Right atrium auricular region (tissue), 2 donors: ENCODE results near the gene TEKT1. TPM values are rescaled to one million over a fixed set of nuclear protein-coding genes. Genes with fewer than 3 reads are reported as not detected.
A peak's percentile ranks its signal among the peaks of the same experiment; 100 is the strongest.
"Not testable (repeated sequence)": the region's sequence is repeated elsewhere in the genome, so short reads cannot be mapped to it uniquely, and the experiment has no call there.

Experiments used
- DNase-seq: peaks from one replicate; pipeline ENCODE4 v3.0.0-alpha.2; 2019; ENCODE audit warnings: low spot score
- H3K27ac ChIP-seq, 2 donors: fragments of 200-600 bp; sonication (generic); 1 replicate in 1 of 2; 2 replicates in 1 of 2; pipeline ENCODE4 v1.5.1; 2016 to 2019
- H3K27me3 ChIP-seq, 2 donors: fragments of 200-600 bp; sonication (generic); one replicate each; pipeline versions ENCODE4 v1.5.1 to v1.6.0; 2017 to 2019
- H3K36me3 ChIP-seq: fragments of 200-600 bp; sonication (generic); one replicate; pipeline ENCODE4 v1.5.1; 2016
- H3K4me1 ChIP-seq, 2 donors: fragments of 200-600 bp; sonication (generic); one replicate each; pipeline versions ENCODE4 v1.5.1 to v1.6.0; 2017 to 2019
- H3K4me3 ChIP-seq, 2 donors: fragments of 200-600 bp; sonication (generic); 1 replicate in 1 of 2; 2 replicates in 1 of 2; pipeline ENCODE4 v1.5.1; 2017 to 2019; ENCODE audit warnings: mild to moderate bottlenecking in 1 of 2, moderate library complexity in 1 of 2
- H3K9me3 ChIP-seq, 2 donors: fragments of 200-600 bp; sonication (generic); one replicate each; pipeline ENCODE4 v1.5.1; 2019
- CTCF ChIP-seq, 2 donors: fragments of 200-600 bp; sonication (generic); IDR thresholded peaks; one replicate each; pipeline ENCODE4 v1.5.1; 2019; ENCODE audit warnings: antibody characterized with exemption in 2 of 2
- total RNA-seq, 2 donors: library from RNA; depleted of rRNA; stranded (reverse); fragments of >200 nt; gene quantifications; one replicate each; pipeline ENCODE4 v1.1.0, GENCODE V29; 2016

Gene TEKT1
- total RNA-seq, 2 donors from 2014 or later = not detected

GRCh38 chr17:6853764-6854442, 22.4 kb upstream of the TEKT1 start:
- DNase-seq = no peak
- H3K4me3 ChIP-seq = no peak overlapping the region
- H3K9me3 ChIP-seq = no peaks in the 10 kb centered on the region
- H3K27me3 ChIP-seq = no peaks in the 10 kb centered on the region
- H3K27ac ChIP-seq = no peak overlapping the region
- no peaks in the 10 kb centered on the region for H3K4me1 ChIP-seq
- peak in 1 of 2 donors; percentile 25 for TF ChIP-seq CTCF (IDR thresholded peaks at IDR 0.05)
- H3K36me3 ChIP-seq = no peaks in the 10 kb centered on the region

GRCh38 chr17:6848545-6849179, 17.1 kb upstream of the TEKT1 start:
- H3K36me3 ChIP-seq, H3K4me1 ChIP-seq, H3K27me3 ChIP-seq, H3K27ac ChIP-seq, H3K9me3 ChIP-seq, H3K4me3 ChIP-seq, DNase-seq: not testable (repeated sequence)

- H3K36me3 ChIP-seq, H3K9me3 ChIP-seq, H3K27me3 ChIP-seq, H3K4me1 ChIP-seq, H3K4me3 ChIP-seq, H3K27ac ChIP-seq, DNase-seq: not testable (repeated sequence)
Measured at GRCh38 chr17:6846138-6846537, 14.6 kb upstream of the TEKT1 start.

- not testable (repeated sequence) for H3K4me3 ChIP-seq, H3K4me1 ChIP-seq, H3K27me3 ChIP-seq
Measured at GRCh38 chr17:6844406-6844805, 12.9 kb upstream of the TEKT1 start.

GRCh38 chr17:6843241-6843880, 11.8 kb upstream of the TEKT1 start:
- peak; percentile 41 to 69 for TF ChIP-seq CTCF (IDR thresholded peaks at IDR 0.05)
- Histone ChIP-seq H3K27me3 (no peaks in the 10 kb centered on the region), H3K27ac (no peak overlapping the region), H3K4me1 (peaks cover 0 to 4% of the 10 kb centered on the region in 2 donors), H3K4me3 (peak overlapping the region in 1 of 2 donors; percentile 1), H3K9me3 (no peaks in the 10 kb centered on the region), H3K36me3 (no peaks in the 10 kb centered on the region)
- DNase-seq = no peak

More at GRCh38 chr17:6844406-6844805, 12.9 kb upstream of the TEKT1 start:
- DNase-seq, H3K9me3 ChIP-seq, H3K27ac ChIP-seq, H3K36me3 ChIP-seq: not testable (repeated sequence)

- not testable (repeated sequence) for H3K9me3 ChIP-seq, H3K4me1 ChIP-seq, DNase-seq, H3K4me3 ChIP-seq, H3K27ac ChIP-seq, H3K27me3 ChIP-seq, H3K36me3 ChIP-seq
Measured at GRCh38 chr17:6841769-6842168, 10.2 kb upstream of the TEKT1 start.

GRCh38 chr17:6830383-6830986, 1.0 kb downstream of the TEKT1 start:
- Histone ChIP-seq H3K9me3 (no peaks in the 10 kb centered on the region), H3K27me3 (no peaks in the 10 kb centered on the region)

More at GRCh38 chr17:6830383-6830986, 1.0 kb downstream of the TEKT1 start:
- Histone ChIP-seq H3K4me3 (no peak overlapping the region), H3K27ac (no peak overlapping the region), H3K36me3 (no peaks in the 10 kb centered on the region), H3K4me1 (peaks cover 0 to 11% of the 10 kb centered on the region in 2 donors)
- no peak for DNase-seq
- TF ChIP-seq CTCF (IDR thresholded peaks at IDR 0.05) = no peak
